Upper lobe of left lung (tissue), 6 donors: ENCODE data around the gene ELMOD2. TPM values are rescaled to one million over a fixed set of nuclear protein-coding genes. Genes with fewer than 3 reads are reported as not detected.

Experiments
- ATAC-seq, 2 donors: fragments of 200-7000 bp; cut with Tn5 transposase; one replicate each; pipeline ENCODE4 v1.9.1; 2022; ENCODE audit warnings: mild to moderate bottlenecking in 2 of 2, moderate library complexity in 2 of 2; ENCODE audit not compliant: low FRiP score in 2 of 2
- DNase-seq, 2 donors: peaks; one replicate each; pipeline ENCODE4 v3.0.0-alpha.2; 2019 to 2020
- H3K27ac ChIP-seq, 4 donors: fragments of 200-600 bp; sonication (generic); one replicate each; pipeline ENCODE4 v1.5.1; 2016 to 2019
- H3K27me3 ChIP-seq, 4 donors: fragments of 200-600 bp; sonication (generic); one replicate each; pipeline ENCODE4 v1.5.1; 2017 to 2019
- H3K36me3 ChIP-seq, 4 donors: fragments of 200-600 bp; sonication (generic); one replicate each; pipeline ENCODE4 v1.5.1; 2016 to 2019
- H3K4me1 ChIP-seq, 4 donors: fragments of 200-600 bp; sonication (generic); one replicate each; pipeline ENCODE4 v1.5.1; 2018 to 2019
- H3K4me3 ChIP-seq, 4 donors: fragments of 200-600 bp; sonication (generic); one replicate each; pipeline ENCODE4 v1.5.1; 2017 to 2019; ENCODE audit warnings: mild to moderate bottlenecking in 2 of 4, moderate library complexity in 1 of 4
- H3K9me3 ChIP-seq, 4 donors: fragments of 200-600 bp; sonication (generic); one replicate each; pipeline ENCODE4 v1.5.1; 2018 to 2019
- CTCF ChIP-seq, 6 experiments: fragments of 450-650 bp in 4 of 6; fragments of 200-600 bp in 2 of 6; sonication (generic) in 2 of 6; IDR thresholded peaks; one replicate each; pipeline ENCODE4 v1.5.1; 2016 to 2019; ENCODE audit warnings: antibody characterized with exemption in 6 of 6
- EP300 ChIP-seq, 4 donors: sonication (generic); formaldehyde crosslinking; IDR thresholded peaks; one replicate each; pipeline ENCODE4 v1.5.1; 2017; ENCODE audit warnings: antibody characterized with exemption in 4 of 4, control low read depth in 2 of 4
- POLR2A ChIP-seq, 4 donors: fragments of 450-650 bp; IDR thresholded peaks; one replicate each; pipeline ENCODE4 v1.5.1; 2016 to 2017; ENCODE audit warnings: antibody characterized with exemption in 4 of 4, mild to moderate bottlenecking in 2 of 4
- POLR2AphosphoS5 ChIP-seq, 2 donors: sonication (generic); formaldehyde crosslinking; IDR thresholded peaks; one replicate each; pipeline ENCODE4 v1.5.1; 2017; ENCODE audit warnings: antibody characterized with exemption in 2 of 2
- WGBS, 2 donors: methylation state at CpG; one replicate each; pipeline ENCODE4 v1.1.5; 2017 to 2018; 5-methylcytosine and 5-hydroxymethylcytosine counted together
- total RNA-seq, 6 donors: library from RNA; depleted of rRNA in 4 of 6; stranded (reverse); fragments of >200 nt in 4 of 6; gene quantifications; one replicate each; pipeline versions ENCODE4 v1.1.0 to v1.2.1, GENCODE V29; 2016 to 2021
- donor health status: DM: no; HTN: no; CAD: no; lungs with moderate emphysema.
- donor health status: DM: no; HTN: yes; CAD: no; lungs with severe emphysema.

ELMOD2 gene
- total RNA-seq, 6 donors from 2014 or later, result 15.7 to 28.3 (median 18.2) TPM

- Histone ChIP-seq H3K36me3 (peaks cover 0 to 9% (median 0%) of the 10 kb centered on the region in 4 donors), H3K27ac (peak overlapping the region in 3 of 4 donors; percentile 84 to 89 (median 85)), H3K27me3 (no peaks in the 10 kb centered on the region), H3K4me3 (peak overlapping the region in 3 of 4 donors; percentile 76 to 98 (median 77)), H3K9me3 (no peaks in the 10 kb centered on the region), H3K4me1 (peaks cover 4 to 17% (median 6%) of the 10 kb centered on the region in 4 donors)
- no peak for DNase-seq
- 18 to 21% methylated on average over 8 of the region's 8 CpGs for WGBS, 2 donors
- no peak for TF ChIP-seq EP300 (IDR thresholded peaks at IDR 0.05)
- TF ChIP-seq POLR2AphosphoS5 (IDR thresholded peaks at IDR 0.05), result no peak
- no peak for TF ChIP-seq POLR2A (IDR thresholded peaks at IDR 0.05)
- no peak for TF ChIP-seq CTCF (IDR thresholded peaks at IDR 0.05)
- ATAC-seq, result peak in 1 of 2 donors; percentile 19
Observed at GRCh38 chr4:140523370-140523856, 555 bp upstream of the ELMOD2 start.

GRCh38 chr4:140529434-140529833 lies 5.5 kb downstream of the ELMOD2 start:
- TF ChIP-seq POLR2AphosphoS5 (IDR thresholded peaks at IDR 0.05), result no peak
- no peak for TF ChIP-seq POLR2A (IDR thresholded peaks at IDR 0.05)
- no peak for TF ChIP-seq CTCF (IDR thresholded peaks at IDR 0.05)
- TF ChIP-seq EP300 (IDR thresholded peaks at IDR 0.05), result no peak
- Histone ChIP-seq H3K36me3 (peaks cover 0 to 19% (median 0%) of the 10 kb centered on the region in 4 donors), H3K27ac (no peak overlapping the region), H3K9me3 (no peaks in the 10 kb centered on the region), H3K4me1 (peaks cover 0 to 10% (median 2%) of the 10 kb centered on the region in 4 donors), H3K27me3 (no peaks in the 10 kb centered on the region), H3K4me3 (no peak overlapping the region)
- 84 to 95% methylated on average over 1 of the region's 1 CpG for WGBS, 2 donors
- no peak for DNase-seq
- ATAC-seq, result no peak

- WGBS, 2 donors, result 93 to 94% methylated on average over 4 of the region's 4 CpGs
- Histone ChIP-seq H3K27me3 (no peaks in the 10 kb centered on the region), H3K36me3 (peaks cover 0 to 35% (median 10%) of the 10 kb centered on the region in 4 donors)
Observed at GRCh38 chr4:140533951-140534480, 10.0 kb downstream of the ELMOD2 start.

GRCh38 chr4:140556372-140557085 lies 32.6 kb downstream of the ELMOD2 start:
- Histone ChIP-seq H3K9me3 (no peaks in the 10 kb centered on the region), H3K4me1 (peaks cover 0 to 5% (median 0%) of the 10 kb centered on the region in 4 donors), H3K27me3 (no peaks in the 10 kb centered on the region), H3K4me3 (no peak overlapping the region), H3K27ac (no peak overlapping the region), H3K36me3 (peaks cover 0 to 4% (median 0%) of the 10 kb centered on the region in 4 donors)
- ATAC-seq (no peak), DNase-seq (no peak)
- 84 to 93% methylated on average over 6 of the region's 6 CpGs for WGBS, 2 donors
- TF ChIP-seq EP300 (IDR thresholded peaks at IDR 0.05), result no peak

More at GRCh38 chr4:140533951-140534480, 10.0 kb downstream of the ELMOD2 start:
- TF ChIP-seq POLR2A (IDR thresholded peaks at IDR 0.05) (no peak), CTCF (IDR thresholded peaks at IDR 0.05) (no peak), EP300 (IDR thresholded peaks at IDR 0.05) (no peak)
- no peak for DNase-seq
- Histone ChIP-seq H3K4me3 (no peak overlapping the region), H3K9me3 (no peaks in the 10 kb centered on the region), H3K27ac (no peak overlapping the region), H3K4me1 (no peaks in the 10 kb centered on the region)
- ATAC-seq, result no peak

- H3K4me3 ChIP-seq, result no peak overlapping the region
- H3K4me1 ChIP-seq, result peaks cover 0 to 5% (median 0%) of the 10 kb centered on the region in 4 donors
- no peak for TF ChIP-seq EP300 (IDR thresholded peaks at IDR 0.05)
- TF ChIP-seq POLR2AphosphoS5 (IDR thresholded peaks at IDR 0.05), result no peak
- TF ChIP-seq POLR2A (IDR thresholded peaks at IDR 0.05), result no peak
- no peak for TF ChIP-seq CTCF (IDR thresholded peaks at IDR 0.05)
- H3K9me3 ChIP-seq, result no peaks in the 10 kb centered on the region
- ATAC-seq (no peak), DNase-seq (peak in 1 of 2 donors; percentile 29)
- H3K36me3 ChIP-seq, result no peaks in the 10 kb centered on the region
- H3K27me3 ChIP-seq, result no peaks in the 10 kb centered on the region
- 78 to 79% methylated on average over 4 of the region's 4 CpGs for WGBS, 2 donors
- no peak overlapping the region for H3K27ac ChIP-seq
Observed at GRCh38 chr4:140557831-140558435, 34.0 kb downstream of the ELMOD2 start.
